CMK (cell line): ENCODE data around the gene PROC.
"Not testable (repeated sequence)": the region's sequence is repeated elsewhere in the genome, so short reads cannot be mapped to it uniquely, and the experiment has no call there.

Experiments used
- DNase-seq: peaks from one replicate; pipeline ENCODE4 v3.0.0-alpha.2; 2010; ENCODE audit warnings: low read depth

The PROC gene

DNA sequence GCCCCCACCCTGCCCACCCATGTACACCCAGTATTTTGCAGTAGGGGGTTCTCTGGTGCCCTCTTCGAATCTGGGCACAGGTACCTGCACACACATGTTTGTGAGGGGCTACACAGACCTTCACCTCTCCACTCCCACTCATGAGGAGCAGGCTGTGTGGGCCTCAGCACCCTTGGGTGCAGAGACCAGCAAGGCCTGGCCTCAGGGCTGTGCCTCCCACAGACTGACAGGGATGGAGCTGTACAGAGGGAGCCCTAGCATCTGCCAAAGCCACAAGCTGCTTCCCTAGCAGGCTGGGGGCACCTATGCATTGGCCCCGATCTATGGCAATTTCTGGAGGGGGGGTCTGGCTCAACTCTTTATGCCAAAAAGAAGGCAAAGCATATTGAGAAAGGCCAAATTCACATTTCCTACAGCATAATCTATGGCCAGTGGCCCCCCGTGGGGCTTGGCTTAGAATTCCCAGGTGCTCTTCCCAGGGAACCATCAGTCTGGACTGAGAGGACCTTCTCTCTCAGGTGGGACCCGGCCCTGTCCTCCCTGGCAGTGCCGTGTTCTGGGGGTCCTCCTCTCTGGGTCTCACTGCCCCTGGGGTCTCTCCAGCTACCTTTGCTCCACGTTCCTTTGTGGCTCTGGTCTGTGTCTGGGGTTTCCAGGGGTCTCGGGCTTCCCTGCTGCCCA lies 9.3 kb downstream of the PROC start:
- no peak for DNase-seq

DNA sequence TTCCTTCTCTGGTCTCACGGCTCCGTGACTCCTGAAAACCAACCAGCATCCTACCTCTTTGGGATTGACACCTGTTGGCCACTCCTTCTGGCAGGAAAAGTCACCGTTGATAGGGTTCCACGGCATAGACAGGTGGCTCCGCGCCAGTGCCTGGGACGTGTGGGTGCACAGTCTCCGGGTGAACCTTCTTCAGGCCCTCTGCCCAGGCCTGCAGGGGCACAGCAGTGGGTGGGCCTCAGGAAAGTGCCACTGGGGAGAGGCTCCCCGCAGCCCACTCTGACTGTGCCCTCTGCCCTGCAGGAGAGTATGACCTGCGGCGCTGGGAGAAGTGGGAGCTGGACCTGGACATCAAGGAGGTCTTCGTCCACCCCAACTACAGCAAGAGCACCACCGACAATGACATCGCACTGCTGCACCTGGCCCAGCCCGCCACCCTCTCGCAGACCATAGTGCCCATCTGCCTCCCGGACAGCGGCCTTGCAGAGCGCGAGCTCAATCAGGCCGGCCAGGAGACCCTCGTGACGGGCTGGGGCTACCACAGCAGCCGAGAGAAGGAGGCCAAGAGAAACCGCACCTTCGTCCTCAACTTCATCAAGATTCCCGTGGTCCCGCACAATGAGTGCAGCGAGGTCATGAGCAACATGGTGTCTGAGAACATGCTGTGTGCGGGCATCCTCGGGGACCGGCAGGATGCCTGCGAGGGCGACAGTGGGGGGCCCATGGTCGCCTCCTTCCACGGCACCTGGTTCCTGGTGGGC lies 10.0 kb downstream of the PROC start:
- no peak for DNase-seq

DNA sequence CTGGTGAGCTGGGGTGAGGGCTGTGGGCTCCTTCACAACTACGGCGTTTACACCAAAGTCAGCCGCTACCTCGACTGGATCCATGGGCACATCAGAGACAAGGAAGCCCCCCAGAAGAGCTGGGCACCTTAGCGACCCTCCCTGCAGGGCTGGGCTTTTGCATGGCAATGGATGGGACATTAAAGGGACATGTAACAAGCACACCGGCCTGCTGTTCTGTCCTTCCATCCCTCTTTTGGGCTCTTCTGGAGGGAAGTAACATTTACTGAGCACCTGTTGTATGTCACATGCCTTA lies 10.5 kb downstream of the PROC start:
- no peak for DNase-seq

DNA sequence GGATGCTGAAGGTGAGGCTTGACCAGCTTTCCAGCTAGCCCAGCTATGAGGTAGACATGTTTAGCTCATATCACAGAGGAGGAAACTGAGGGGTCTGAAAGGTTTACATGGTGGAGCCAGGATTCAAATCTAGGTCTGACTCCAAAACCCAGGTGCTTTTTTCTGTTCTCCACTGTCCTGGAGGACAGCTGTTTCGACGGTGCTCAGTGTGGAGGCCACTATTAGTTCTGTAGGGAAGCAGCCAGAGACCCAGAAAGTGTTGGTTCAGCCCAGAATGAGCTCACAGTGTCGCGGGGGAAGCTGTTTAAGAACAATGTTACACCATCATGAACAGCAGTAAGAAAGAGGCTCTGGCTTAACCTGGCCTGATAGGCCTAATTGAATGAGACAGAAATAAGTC lies 11.1 kb downstream of the PROC start:
- no peak for DNase-seq

DNA sequence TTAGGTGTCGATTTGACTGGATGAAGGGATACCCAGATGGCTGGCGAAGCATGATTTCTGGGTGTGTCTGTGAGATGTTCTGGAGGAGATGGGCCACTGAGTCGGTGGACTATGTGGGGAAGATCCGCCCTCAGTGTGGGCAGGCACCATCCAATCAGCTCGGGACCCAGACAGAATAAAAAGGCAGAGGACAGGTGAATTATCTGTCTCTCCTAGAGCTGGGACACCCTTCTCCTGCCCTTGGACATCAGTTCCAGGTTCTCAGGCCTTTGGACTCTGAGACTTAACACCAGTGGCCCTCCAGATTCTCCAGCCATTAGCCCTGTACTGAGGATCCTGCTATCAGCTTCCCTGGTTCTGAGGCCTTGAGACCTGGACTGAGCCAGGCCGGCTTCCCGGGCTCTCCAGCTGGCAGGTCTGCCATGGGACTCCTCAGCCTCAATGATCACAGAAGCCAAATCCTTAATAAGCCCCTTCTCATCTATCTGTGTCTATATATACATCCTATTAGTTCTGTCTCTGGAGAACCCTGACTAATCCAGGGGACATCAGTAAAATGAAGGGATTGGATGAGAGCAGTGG lies 11.7 kb downstream of the PROC start:
- DNase-seq: no peak

DNA sequence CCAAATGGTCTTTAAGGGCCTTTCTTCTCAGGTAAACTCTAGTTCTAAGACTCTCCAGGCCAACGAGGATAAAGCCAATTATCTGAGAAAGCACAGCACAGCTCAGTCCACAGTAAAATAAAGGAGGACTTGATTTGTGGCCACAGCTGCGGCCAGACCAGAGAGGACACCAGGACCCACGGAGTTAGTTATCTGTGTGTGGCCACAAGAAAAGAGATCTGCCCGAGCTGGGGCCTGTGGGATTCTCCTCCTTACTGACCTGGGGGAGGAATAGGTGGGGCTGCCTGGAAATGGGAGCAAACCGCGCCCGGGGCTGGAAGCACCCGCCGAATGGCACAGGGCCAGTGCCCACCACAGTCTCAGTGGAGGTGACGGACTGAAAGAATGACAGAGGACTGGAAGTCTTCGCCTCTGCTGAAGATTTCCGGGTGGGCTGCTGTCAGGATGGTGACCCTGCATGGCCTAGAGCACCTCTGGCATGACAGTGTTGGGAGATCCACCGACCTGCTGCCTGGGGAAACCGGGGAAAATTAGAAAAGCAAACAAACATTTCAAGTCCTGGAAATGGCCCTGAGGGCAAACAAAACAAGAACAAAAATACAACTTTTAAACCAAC lies 13.3 kb downstream of the PROC start:
- DNase-seq: no peak

DNA sequence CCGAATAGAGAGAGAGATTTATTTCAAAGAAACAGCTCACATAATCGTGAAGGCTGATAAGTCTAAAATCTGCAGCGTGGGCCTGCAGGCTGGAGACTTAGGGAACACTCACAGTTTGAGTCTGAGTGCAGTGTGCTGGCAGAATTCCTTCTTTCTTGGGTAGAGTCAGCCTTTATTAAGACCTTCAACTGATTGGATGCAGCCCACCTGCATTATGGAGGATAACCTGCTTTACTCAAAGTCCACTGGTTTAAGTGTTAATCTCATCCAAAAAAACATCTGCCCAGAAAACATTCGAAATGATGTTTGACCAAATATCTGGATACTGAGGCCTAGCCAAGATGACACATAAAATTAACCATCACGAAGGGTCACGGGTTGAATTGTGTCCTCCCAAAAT lies 16.3 kb downstream of the PROC start:
- DNase-seq: no peak

DNA sequence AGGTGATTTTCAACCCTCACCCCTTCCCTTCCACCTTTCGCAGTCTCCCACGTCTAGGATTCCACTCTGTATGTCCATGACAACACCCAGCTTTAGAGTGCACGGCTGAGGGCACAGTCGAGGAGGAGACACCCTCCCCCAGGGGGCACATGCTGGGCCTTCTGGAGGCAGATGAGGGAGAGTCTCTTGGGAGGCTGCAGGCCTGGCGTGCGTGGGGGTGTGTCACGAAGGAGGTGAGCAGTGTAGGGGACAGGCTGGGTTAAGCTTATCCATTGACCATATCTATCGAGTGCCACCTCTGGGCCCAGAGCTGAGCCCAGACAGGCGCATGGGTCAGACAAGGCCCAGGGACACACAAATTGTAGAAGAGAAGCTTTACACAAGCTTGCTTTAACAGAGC lies 18.8 kb downstream of the PROC start:
- DNase-seq: no peak

DNA sequence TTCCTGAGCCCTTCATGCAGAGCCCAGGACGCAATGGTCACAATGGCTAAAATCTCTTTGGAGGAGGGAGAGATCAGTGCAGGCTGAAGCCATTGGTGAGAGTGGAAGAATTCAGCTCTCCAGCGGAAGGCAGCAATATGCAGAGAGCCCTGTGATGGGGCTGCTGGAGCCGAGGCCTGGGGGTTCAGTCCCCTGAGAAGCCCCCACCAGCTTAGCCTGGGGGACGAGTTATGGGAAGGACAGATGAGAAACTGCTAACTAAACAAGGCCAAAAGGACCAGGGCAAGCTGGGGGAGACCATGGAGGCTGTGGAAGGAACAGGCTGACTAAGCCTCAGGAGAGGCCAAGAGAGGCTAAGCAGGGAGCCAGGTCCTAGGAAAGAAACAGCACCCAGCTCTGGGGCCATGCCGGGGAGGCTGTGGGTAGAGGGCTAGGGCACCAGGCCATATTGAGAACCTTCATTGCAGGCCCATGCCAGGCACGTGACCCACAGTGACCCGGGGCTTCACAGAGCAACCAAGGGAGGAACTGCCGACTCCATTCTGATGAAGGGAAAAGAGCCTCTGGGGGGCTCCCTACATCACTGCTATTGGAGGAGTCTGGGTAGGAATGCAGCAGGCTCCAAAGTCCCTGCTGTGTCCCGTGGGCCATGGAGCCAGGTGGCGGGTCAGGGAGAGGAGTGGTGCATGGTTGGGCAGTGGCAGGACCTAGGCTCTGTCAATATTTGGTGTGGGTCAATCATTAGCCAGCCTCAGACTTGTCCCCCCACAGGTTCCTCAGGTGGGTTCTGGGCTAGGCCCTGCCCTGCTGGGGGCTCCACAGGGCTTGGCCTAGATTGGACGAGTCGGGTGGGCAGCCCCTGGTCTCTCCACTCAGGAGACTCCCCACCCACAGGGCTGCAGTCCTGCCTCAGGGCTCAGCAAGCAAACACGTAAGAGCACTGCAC lies 19.8 kb downstream of the PROC start:
- DNase-seq: no peak

DNA sequence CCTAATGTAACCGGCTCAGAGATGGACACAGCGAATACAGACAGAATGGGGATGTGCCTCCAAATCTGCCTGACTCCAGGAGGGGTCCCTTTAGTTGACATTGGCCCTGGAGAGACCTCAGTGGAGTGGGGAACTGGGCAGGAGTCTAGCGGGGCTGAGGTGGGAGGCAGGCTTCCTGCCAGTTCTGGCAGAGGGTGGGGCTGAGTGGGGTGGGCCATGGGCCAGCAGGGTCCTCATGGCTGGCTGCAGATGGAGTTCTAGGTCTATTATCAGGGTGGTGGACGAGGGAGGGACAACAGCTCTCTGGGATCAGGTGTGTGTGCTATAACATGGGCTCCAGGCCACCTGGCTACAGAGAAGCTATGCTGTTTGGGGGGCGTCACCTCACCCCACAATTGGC lies 21.1 kb downstream of the PROC start:
- no peak for DNase-seq

DNA sequence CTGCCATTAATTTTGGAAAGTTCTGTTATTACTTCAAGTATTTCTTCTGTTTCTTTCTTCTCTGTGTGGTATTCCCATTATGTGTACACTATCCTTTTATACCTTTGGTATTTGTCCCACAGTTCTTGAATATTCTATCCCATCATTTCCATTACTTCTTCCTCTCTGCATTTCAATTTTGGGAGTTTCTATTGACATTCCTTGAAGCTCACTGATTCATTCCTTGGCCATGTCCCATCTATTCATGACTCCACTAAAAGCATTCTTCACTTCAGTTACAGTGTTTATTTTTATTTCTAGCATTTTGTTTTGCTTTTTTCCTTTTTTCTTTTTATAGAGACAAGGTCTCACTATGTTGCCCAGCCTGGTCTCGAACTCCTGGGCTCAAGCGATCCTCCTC lies 30.3 kb downstream of the PROC start:
- no peak for DNase-seq

DNA sequence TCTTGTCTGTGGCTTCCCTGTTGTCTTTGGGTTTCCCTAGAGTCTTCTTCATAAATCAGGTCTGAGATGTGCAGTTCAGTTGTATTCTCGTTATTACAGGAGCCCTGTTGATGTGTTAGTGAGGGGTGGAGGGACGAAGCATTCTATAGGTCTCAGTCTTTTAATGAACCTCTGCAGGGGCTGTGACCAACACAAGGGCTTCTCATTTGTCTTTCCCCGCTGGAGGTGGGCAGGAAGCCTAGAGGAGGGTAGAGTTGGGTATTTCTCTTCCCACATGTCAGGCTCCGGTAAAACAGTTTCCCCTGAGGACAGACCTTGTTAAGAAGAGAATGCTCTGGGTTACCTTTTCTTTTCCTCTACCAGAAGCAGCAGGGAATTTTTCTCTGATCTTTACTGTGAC lies 31.2 kb downstream of the PROC start:
- no peak for DNase-seq

DNA sequence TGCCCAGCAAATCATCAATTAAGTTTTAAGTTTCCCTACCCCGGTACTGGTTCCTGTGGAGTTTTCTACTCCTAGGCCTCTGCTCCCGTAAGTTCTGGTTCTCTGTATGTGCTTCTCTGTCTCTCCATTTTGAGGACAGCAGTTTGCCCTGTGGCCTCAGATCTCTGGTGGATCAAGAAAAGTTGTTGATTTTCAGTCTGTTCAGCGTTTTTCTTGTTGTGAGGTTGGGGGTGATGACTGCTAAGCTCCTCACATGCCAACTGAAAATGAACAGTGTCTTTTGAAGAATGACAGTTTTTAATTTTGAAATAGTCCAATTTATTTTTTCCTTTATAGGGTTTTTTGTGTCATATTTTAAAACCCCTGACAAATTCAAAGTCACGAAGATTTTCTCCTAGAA lies 31.7 kb downstream of the PROC start:
- DNase-seq: no peak

DNA sequence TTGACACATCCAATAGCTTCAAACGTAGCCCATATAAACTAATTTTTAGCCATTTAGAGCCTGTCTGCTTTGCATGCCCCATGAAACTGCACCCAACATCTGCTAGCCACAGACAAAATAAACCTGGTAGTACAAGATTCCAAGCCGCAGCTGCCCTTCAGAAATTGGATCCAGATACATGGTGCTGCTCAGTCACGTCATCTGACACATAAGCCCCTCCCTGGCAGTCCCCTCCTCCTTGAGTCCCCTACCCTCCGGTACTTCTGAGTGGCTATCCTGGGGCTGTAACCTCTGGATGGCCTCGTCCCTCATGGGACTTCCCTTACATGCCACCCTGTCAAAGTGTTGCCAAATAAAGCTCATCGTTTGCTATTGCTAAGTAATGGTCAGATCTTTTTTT lies 33.8 kb downstream of the PROC start:
- no peak for DNase-seq

DNA sequence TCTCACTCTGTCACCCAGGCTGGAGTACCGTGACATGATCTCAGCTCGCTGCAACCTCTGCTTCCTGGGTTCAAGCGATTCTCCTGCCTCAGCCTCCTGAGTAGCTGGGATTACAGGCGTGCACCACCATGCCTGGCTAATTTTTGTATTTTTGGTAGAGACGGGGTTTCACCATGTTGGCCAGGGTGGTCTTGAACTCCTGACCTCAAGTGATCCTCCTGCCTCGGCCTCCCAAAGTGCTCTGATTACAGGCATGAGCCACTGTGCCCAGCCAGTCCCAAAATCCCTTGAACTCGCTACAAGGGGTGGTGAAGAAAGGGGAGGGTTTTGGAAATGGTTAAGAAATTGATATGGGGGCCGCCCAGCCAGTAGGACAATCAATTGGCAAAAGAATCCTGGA lies 34.2 kb downstream of the PROC start:
- not testable (repeated sequence) for DNase-seq

DNA sequence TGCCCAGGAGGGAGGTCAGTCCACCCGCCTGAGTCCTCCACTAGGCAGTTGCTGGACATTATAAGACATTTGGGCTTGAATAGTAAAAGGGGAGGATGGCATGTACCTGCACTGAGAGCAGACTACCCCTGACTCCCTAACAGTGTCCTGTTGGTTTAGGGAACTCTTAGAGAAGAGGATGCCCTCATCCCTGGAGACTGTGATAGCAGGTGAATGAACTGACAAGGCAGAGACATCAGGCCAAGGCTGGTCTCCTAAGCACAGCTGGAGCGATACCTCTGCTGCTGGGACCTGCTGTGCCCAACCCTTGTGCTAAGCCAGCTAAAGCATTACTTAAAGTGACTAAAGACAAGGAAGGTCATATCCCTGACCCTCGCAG lies 34.8 kb downstream of the PROC start:
- DNase-seq: no peak

DNA sequence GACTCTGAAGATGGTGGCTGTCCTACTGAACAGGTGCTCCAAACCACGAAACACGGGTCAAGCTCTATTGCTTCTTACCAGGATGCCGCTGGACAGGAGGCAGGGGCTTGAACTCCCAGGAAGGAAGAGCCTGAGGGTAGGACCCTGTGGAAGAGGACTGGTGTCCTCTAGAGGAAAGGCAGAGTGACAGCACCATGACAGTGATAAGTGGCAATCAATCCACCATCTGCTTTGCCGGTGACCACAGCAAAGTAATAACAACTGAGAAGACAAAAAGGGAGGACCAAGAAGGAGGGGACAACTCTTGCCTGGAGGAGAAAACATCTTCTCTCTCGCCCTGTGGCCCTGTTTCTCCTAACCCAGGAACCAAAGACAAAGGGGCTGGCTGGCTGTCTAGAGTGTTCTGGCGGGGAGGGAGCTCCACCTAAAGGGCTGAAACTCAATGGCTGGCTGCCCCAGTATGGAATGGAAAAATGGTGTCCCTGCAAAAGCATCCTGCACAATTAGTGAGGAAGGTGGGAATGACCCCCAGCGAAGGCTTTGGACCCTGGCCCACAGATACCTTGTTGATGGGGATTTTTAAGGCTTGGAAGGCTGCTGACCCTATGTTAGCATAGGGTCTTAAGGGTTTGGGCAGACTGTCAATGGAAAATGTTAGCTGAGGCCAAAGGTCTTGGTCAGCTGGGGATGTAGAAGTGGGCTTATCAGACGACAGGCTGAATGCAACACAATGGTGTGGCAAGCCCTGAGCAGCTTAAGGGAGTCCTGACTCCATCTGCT lies 35.4 kb downstream of the PROC start:
- peak; percentile 15 for DNase-seq

DNA sequence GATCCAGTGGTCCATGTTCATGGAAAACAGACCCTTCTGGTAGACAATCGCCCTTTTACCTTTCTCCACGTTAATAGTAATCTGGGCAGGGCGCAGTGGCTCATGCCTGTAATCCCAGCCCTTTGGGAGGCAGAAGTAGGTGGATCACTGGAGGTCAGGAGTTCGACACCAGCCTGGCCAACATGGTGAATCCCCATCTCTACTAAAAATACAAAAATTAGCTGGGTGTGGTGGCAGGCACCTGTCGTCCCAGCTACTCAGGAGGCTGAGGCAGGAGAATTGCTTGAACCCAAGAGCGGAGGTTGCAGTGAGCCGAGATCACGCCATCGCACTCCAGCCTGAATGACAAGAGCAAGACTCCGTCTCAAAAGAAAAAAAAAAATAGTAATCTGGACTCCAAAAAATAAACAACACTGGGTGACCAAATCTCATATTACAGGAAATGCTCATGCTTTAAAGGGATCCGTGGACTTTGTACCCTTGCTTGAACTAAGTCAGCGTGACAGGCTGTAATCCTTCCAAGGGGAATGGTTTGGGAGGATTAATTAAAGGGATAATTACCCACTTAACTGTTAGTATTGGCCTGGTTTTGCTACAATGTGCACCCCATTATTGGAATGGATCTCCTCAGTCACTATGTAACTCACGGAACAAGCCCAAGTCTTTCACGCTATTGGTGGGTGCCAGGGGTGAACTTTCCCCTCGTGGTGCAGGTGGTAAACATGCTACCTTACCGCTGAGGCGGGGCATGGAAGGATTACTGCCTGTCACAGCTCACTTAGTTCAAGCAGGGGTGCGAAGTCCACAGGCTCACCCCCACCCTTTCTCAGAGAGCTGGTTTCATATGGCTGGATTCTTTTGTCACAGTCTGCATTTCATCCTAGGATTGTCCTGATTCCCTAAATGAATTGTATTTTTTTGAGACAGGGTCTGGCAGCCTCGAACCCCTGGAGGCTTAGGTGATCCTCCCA lies 36.7 kb downstream of the PROC start:
- no peak for DNase-seq

DNA sequence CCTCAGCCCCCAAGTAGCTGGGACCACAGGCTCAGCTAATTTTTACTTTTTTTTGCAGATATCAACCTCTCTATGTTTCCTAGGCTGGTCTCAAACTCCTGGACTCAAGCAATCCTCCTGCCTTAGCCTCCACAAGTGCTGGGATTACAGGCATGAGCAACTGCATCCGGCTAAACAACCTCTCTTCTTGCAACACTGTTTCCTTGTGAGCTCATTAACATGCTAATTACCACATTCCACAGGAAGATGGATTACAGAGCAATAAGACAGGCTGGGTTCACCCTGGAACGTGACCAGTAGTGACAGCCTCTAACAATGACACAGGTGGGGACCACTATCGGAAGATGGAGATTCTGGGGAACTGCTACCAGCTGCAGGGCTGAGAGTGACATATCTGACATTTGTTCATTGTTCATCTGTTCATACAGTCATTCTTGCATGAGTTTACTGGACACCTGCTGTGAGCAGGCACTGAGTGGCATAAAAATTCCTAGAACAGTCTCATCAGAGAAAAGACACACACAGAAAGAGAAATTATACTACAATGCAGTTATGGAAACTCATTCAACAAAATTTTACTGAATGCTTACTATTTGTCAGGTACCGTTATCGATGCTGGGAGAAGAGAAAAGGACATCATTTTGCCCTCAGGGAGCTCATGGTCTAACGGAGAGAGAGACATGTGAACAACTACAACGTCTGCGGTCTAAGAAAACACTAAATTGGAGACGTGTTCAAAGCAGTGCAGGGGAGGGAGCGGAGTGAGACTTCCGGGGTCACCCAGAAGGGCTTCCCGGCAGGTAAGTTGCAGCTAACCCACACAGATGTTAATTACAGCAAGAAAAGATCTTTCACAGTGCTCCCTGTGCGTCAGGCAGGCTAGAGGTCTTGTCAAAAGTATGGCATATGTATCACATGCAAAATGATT lies 37.6 kb downstream of the PROC start:
- no peak for DNase-seq
